ENCODE measurements around the gene KIAA0408.
"Not testable (repeated sequence)": the region's sequence is repeated elsewhere in the genome, so short reads cannot be mapped to it uniquely, and the experiment has no call there.

KIAA0408 gene

GRCh38 chr6:127462376-127462775, 3.2 kb upstream of the KIAA0408 start:
- peak in 1 of 2 experiments; percentile 19 for DNase-seq

GRCh38 chr6:127460465-127460864, 1.3 kb upstream of the KIAA0408 start:
- no peak for DNase-seq

GRCh38 chr6:127458817-127459216, 372 bp downstream of the KIAA0408 start:
- DNase-seq, result no peak

- DNase-seq, result no peak
These were observed 967 bp downstream of the KIAA0408 start for GRCh38 chr6:127458222-127458621.

- no peak for DNase-seq
These were observed 1.6 kb downstream of the KIAA0408 start for GRCh38 chr6:127457456-127458064.

- DNase-seq, result no peak
These were observed 2.7 kb downstream of the KIAA0408 start for GRCh38 chr6:127456465-127456864.

- DNase-seq, result no peak
These were observed 5.2 kb downstream of the KIAA0408 start for GRCh38 chr6:127453845-127454619.

GRCh38 chr6:127452803-127453202, 6.4 kb downstream of the KIAA0408 start:
- DNase-seq, result no peak

GRCh38 chr6:127451388-127451787, 7.8 kb downstream of the KIAA0408 start:
- no peak for DNase-seq

GRCh38 chr6:127447780-127448179, 11.4 kb downstream of the KIAA0408 start:
- no peak for DNase-seq

- no peak for DNase-seq
These were observed 12.8 kb downstream of the KIAA0408 start for GRCh38 chr6:127446356-127446755.

- DNase-seq, result no peak
These were observed 17.3 kb downstream of the KIAA0408 start for GRCh38 chr6:127441881-127442280.

GRCh38 chr6:127439718-127440117, 19.5 kb downstream of the KIAA0408 start:
- DNase-seq, result no peak

- DNase-seq, result no peak
These were observed 22.5 kb downstream of the KIAA0408 start for GRCh38 chr6:127436578-127437110.

GRCh38 chr6:127435626-127436220, 23.5 kb downstream of the KIAA0408 start:
- no peak for DNase-seq

- no peak for DNase-seq
These were observed 24.5 kb downstream of the KIAA0408 start for GRCh38 chr6:127434651-127435050.

- not testable (repeated sequence) for DNase-seq
These were observed 30.6 kb downstream of the KIAA0408 start for GRCh38 chr6:127428562-127428961.

- DNase-seq, result no peak
These were observed 35.3 kb downstream of the KIAA0408 start for GRCh38 chr6:127423921-127424320.

- DNase-seq, result not testable (repeated sequence)
These were observed 38.0 kb downstream of the KIAA0408 start for GRCh38 chr6:127421164-127421563.

- peak; percentile 51 to 91 for DNase-seq
These were observed 38.6 kb downstream of the KIAA0408 start for GRCh38 chr6:127420556-127420955.

- no peak for DNase-seq
These were observed 44.1 kb downstream of the KIAA0408 start for GRCh38 chr6:127415096-127415495.

- not testable (repeated sequence) for DNase-seq
These were observed 46.1 kb downstream of the KIAA0408 start for GRCh38 chr6:127413123-127413522.

GRCh38 chr6:127412016-127412415, 47.2 kb downstream of the KIAA0408 start:
- not testable (repeated sequence) for DNase-seq

All from SW 1271 (cell line).